Dendritic cell treated with granulocyte-macrophage colony-stimulating factor and Interleukin-4, amounts not matched to agents 40 ng/mL and 50 ng/mL, for 4 days (primary cell): ENCODE results near the gene PITRM1.
"Not testable (repeated sequence)": the region's sequence is repeated elsewhere in the genome, so short reads cannot be mapped to it uniquely, and the experiment has no call there.

Experiments
- H3K27ac Mint-ChIP-seq: one replicate; pipeline ENCODE4 v1.8.0; 2022; ENCODE audit warnings: mild to moderate bottlenecking, mixed read lengths
- H3K27me3 Mint-ChIP-seq: one replicate; pipeline ENCODE4 v1.8.0; 2022; ENCODE audit warnings: mild to moderate bottlenecking, mixed read lengths
- H3K36me3 Mint-ChIP-seq: one replicate; pipeline ENCODE4 v1.8.0; 2022; ENCODE audit warnings: low read depth, mixed read lengths
- H3K4me1 Mint-ChIP-seq: one replicate; pipeline ENCODE4 v1.8.0; 2022; ENCODE audit warnings: low read depth, mixed read lengths
- H3K4me3 Mint-ChIP-seq: one replicate; pipeline ENCODE4 v1.8.0; 2022; ENCODE audit warnings: mild to moderate bottlenecking, moderate library complexity, mixed read lengths
- H3K9me3 Mint-ChIP-seq: one replicate; pipeline ENCODE4 v1.8.0; 2022; ENCODE audit warnings: mixed read lengths
- intact Hi-C: fragments of 100-400 bp; cut with micrococcal nuclease; formaldehyde crosslinking; loops from one replicate; pipeline ENCODE4 v1.15.0; 2022

Gene PITRM1

GRCh38 chr10:3106928-3107425 is 65.6 kb downstream of the PITRM1 start:
- H3K9me3 Mint-ChIP-seq, result no peaks in the 10 kb centered on the region
- H3K4me3 Mint-ChIP-seq, result no peak overlapping the region
- intact Hi-C loops, result no loop called here
- H3K27ac Mint-ChIP-seq, result no peak overlapping the region
- peaks cover 98% of the 10 kb centered on the region for H3K36me3 Mint-ChIP-seq
- H3K27me3 Mint-ChIP-seq, result no peaks in the 10 kb centered on the region
- no peaks in the 10 kb centered on the region for H3K4me1 Mint-ChIP-seq

- H3K27me3 Mint-ChIP-seq, H3K4me1 Mint-ChIP-seq, H3K9me3 Mint-ChIP-seq, H3K27ac Mint-ChIP-seq, H3K4me3 Mint-ChIP-seq, intact Hi-C loops: not testable (repeated sequence)
- peaks cover 98% of the 10 kb centered on the region for H3K36me3 Mint-ChIP-seq
Measured at GRCh38 chr10:3106328-3106727, 66.3 kb downstream of the PITRM1 start.

- Mint-ChIP-seq H3K36me3 (peaks cover 98% of the 10 kb centered on the region), H3K4me3 (no peak overlapping the region), H3K27me3 (no peaks in the 10 kb centered on the region), H3K4me1 (no peaks in the 10 kb centered on the region), H3K9me3 (no peaks in the 10 kb centered on the region), H3K27ac (no peak overlapping the region)
- intact Hi-C loops, result no loop called here
Measured at GRCh38 chr10:3105905-3106304, 66.7 kb downstream of the PITRM1 start.

GRCh38 chr10:3105166-3105565 is 67.4 kb downstream of the PITRM1 start:
- Mint-ChIP-seq H3K27ac (no peak overlapping the region), H3K4me1 (no peaks in the 10 kb centered on the region), H3K9me3 (no peaks in the 10 kb centered on the region), H3K27me3 (no peaks in the 10 kb centered on the region), H3K36me3 (peaks cover 98% of the 10 kb centered on the region), H3K4me3 (no peak overlapping the region)
- intact Hi-C loops, result no loop called here

- H3K9me3 Mint-ChIP-seq, result no peaks in the 10 kb centered on the region
- H3K4me3 Mint-ChIP-seq, result no peak overlapping the region
- H3K36me3 Mint-ChIP-seq, result peaks cover 98% of the 10 kb centered on the region
- intact Hi-C loops, result no loop called here
- H3K4me1 Mint-ChIP-seq, result peaks cover 6% of the 10 kb centered on the region
- no peaks in the 10 kb centered on the region for H3K27me3 Mint-ChIP-seq
- H3K27ac Mint-ChIP-seq, result no peak overlapping the region
Measured at GRCh38 chr10:3104251-3104918, 68.2 kb downstream of the PITRM1 start.

- H3K4me1 Mint-ChIP-seq, result peaks cover 11% of the 10 kb centered on the region
- intact Hi-C loops, result no loop called here
- H3K9me3 Mint-ChIP-seq, result no peaks in the 10 kb centered on the region
- no peaks in the 10 kb centered on the region for H3K27me3 Mint-ChIP-seq
- H3K36me3 Mint-ChIP-seq, result peaks cover 96% of the 10 kb centered on the region
- no peak overlapping the region for H3K27ac Mint-ChIP-seq
- H3K4me3 Mint-ChIP-seq, result no peak overlapping the region
Measured at GRCh38 chr10:3103646-3104045, 68.9 kb downstream of the PITRM1 start.

- Mint-ChIP-seq H3K27ac (no peak overlapping the region), H3K27me3 (no peaks in the 10 kb centered on the region), H3K4me3 (no peak overlapping the region), H3K36me3 (peaks cover 89% of the 10 kb centered on the region), H3K9me3 (no peaks in the 10 kb centered on the region), H3K4me1 (peaks cover 11% of the 10 kb centered on the region)
- intact Hi-C loops, result no loop called here
Measured at GRCh38 chr10:3102720-3103427, 69.7 kb downstream of the PITRM1 start.

GRCh38 chr10:3100856-3101640 is 71.5 kb downstream of the PITRM1 start:
- H3K27ac Mint-ChIP-seq, result no peak overlapping the region
- peaks cover 81% of the 10 kb centered on the region for H3K36me3 Mint-ChIP-seq
- intact Hi-C loops, result no loop called here
- no peaks in the 10 kb centered on the region for H3K27me3 Mint-ChIP-seq
- peaks cover 22% of the 10 kb centered on the region for H3K4me1 Mint-ChIP-seq
- no peaks in the 10 kb centered on the region for H3K9me3 Mint-ChIP-seq
- no peak overlapping the region for H3K4me3 Mint-ChIP-seq

- Mint-ChIP-seq H3K27me3 (no peaks in the 10 kb centered on the region), H3K36me3 (peaks cover 73% of the 10 kb centered on the region), H3K27ac (no peak overlapping the region), H3K9me3 (no peaks in the 10 kb centered on the region), H3K4me1 (peaks cover 28% of the 10 kb centered on the region), H3K4me3 (no peak overlapping the region)
- intact Hi-C loops, result no loop called here
Measured at GRCh38 chr10:3100093-3100792, 72.3 kb downstream of the PITRM1 start.

- Mint-ChIP-seq H3K27me3 (no peaks in the 10 kb centered on the region), H3K4me3 (no peak overlapping the region), H3K36me3 (peaks cover 68% of the 10 kb centered on the region), H3K27ac (peak overlapping the region; percentile 4), H3K9me3 (no peaks in the 10 kb centered on the region), H3K4me1 (peaks cover 36% of the 10 kb centered on the region)
- intact Hi-C loops, result no loop called here
Measured at GRCh38 chr10:3099291-3100092, 73.1 kb downstream of the PITRM1 start.

- Mint-ChIP-seq H3K36me3 (peaks cover 68% of the 10 kb centered on the region), H3K27me3 (no peaks in the 10 kb centered on the region)
- intact Hi-C loops, result no loop called here
Measured at GRCh38 chr10:3098689-3099088, 73.9 kb downstream of the PITRM1 start.

GRCh38 chr10:3097160-3097559 is 75.4 kb downstream of the PITRM1 start:
- H3K36me3 Mint-ChIP-seq, result peaks cover 68% of the 10 kb centered on the region
- no peaks in the 10 kb centered on the region for H3K9me3 Mint-ChIP-seq
- H3K4me3 Mint-ChIP-seq, result no peak overlapping the region
- H3K27me3 Mint-ChIP-seq, result no peaks in the 10 kb centered on the region
- intact Hi-C loops, result no loop called here
- H3K4me1 Mint-ChIP-seq, result peaks cover 59% of the 10 kb centered on the region
- H3K27ac Mint-ChIP-seq, result no peak overlapping the region

More at GRCh38 chr10:3098689-3099088, 73.9 kb downstream of the PITRM1 start:
- Mint-ChIP-seq H3K27ac (peak overlapping the region; percentile 4), H3K4me3 (no peak overlapping the region), H3K9me3 (no peaks in the 10 kb centered on the region), H3K4me1 (peaks cover 44% of the 10 kb centered on the region)

- peaks cover 68% of the 10 kb centered on the region for H3K4me1 Mint-ChIP-seq
Measured at GRCh38 chr10:3096149-3096548, 76.4 kb downstream of the PITRM1 start.

More at GRCh38 chr10:3096149-3096548, 76.4 kb downstream of the PITRM1 start:
- Mint-ChIP-seq H3K27ac (peak overlapping the region; percentile 83), H3K27me3 (no peaks in the 10 kb centered on the region), H3K9me3 (no peaks in the 10 kb centered on the region), H3K4me3 (peak overlapping the region; percentile 51), H3K36me3 (peaks cover 68% of the 10 kb centered on the region)
- intact Hi-C loops, result no loop called here
